Measurements from ENCODE around the gene LRRC57. TPM values are rescaled to one million over a fixed set of nuclear protein-coding genes. Genes with fewer than 3 reads are reported as not detected.

The LRRC57 gene
- total RNA-seq, 1 experiment from 2014 or later, result 10.8 TPM

- DNase-seq (ENCODE audit: low spot score), result no peak
Observed at GRCh38 chr15:42549741-42550392, 1.3 kb upstream of the LRRC57 start.

DNA sequence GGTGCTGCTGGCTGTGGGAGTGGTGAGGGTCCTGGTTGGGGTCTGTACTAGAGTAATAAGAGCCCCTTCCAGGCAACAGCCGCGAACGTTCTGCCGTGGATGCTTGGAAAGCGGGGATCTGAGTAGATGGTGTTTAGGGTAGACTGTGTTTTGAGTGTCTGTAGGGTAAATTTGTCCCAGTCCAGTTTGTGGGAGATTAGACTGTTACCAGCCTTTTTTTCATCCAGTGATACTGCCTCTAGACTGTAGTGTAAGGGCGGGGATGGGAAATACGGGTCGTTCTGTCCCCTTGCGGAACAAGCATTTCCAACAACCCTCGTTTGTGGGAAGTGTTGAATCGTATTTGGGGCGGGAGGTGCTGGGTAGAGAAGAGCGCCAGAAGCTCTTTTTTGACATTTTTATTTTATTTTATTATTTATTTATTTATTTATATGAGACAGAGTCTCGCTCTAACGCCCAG lies 469 bp upstream of the LRRC57 start:
- peak; percentile 79 for DNase-seq (ENCODE audit: low spot score)

- no peak for DNase-seq (ENCODE audit: low spot score)
Observed at GRCh38 chr15:42547918-42548248, 710 bp downstream of the LRRC57 start.

GRCh38 chr15:42544853-42545629 lies 3.6 kb downstream of the LRRC57 start:
- DNase-seq (ENCODE audit: low spot score), result no peak

DNA sequence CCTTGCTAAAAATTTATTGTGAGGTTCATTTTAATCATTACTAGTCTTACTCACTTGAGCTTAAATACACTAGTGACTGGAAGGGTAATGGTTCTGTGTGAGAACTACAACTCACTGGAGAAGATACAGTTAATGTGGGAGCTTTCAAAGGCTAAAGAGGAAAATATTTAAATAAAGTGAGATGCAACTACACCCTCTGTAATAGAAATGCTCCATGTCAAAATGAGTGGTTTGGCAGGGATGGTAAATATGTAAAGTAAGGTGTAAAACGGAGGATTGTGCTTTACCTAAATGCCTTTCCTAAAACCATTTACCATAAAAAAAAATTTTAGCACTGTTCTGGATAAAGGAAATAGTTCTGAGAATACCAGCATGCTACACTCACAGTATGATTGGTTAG lies 15.3 kb downstream of the LRRC57 start:
- DNase-seq (ENCODE audit: low spot score), result no peak

GRCh38 chr15:42528970-42529369 lies 19.6 kb downstream of the LRRC57 start:
- DNase-seq (ENCODE audit: low spot score), result no peak

DNA sequence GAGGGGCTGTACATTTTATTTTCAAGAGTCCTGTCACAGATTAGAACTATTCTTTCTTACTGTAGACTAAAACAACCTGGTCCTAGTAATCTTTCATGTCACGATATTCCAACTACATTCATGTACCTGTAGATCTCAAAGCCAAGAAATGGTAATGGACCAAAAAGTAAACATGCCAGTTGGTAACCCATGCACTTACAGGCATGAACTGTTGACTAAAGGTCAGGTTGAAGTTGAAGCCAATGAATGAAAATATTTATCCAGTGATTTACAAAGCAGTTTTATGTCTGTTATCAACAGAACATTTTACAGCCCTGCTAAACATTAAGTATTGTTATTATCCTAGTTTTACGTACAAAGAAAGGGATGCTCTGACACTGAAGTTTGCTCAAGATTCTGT lies 25.3 kb downstream of the LRRC57 start:
- DNase-seq (ENCODE audit: low spot score), result no peak

- no peak for DNase-seq (ENCODE audit: low spot score)
Observed at GRCh38 chr15:42511007-42511391, 37.6 kb downstream of the LRRC57 start.

DNA sequence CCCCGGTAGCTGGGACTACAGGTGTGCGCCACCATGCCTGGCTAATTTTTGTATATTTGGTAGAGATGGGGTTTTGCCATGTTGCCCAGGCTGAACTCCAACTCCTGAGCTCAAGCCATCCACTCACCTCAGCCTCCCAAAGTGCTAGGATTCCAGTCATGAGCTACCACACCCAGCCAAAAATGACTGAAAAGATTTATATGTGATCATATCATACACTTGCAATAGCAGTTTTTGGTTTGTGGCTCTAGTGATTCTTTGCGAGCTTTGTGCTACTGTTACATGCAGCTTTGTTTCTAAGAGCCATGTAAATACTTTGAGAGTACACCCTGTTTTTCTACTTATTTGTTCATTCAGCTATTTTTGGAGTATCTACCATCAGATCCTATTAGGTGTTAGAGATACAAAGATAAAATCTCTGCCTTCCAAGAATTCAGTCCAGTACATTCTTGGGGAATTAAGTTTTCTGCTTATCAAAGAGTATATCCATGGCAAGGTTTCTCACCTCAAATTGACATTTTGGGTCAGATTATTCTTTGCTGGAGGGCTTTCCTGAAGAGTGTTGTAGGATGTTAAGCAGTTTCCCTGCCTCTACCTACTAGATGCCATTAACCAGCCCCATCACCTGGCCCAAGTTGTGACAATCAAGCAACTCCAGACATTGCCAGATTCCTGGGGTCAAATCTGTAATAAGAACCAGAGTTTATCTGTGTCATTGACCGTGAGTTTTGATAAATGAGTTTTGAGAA lies 38.2 kb downstream of the LRRC57 start:
- no peak for DNase-seq (ENCODE audit: low spot score)

DNA sequence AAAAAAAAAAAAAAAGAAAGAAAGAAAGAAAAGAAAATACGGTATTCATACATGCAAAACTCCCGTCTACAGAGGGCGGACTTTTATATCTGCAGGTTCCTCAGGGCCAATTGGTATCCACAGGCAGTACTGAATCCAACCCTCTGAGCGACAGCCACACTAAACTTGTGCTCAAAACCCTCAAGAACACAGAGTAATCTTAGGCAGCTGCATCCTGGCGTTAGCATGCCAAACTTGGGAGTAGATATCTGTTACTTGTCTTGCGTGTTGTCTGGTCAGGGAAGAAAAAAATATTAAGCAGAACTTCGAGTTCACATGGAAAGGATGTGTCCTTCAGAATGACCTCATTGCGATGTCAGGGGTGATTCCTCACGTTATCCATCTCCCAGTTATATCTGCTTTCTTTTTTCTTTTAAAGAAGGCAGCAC lies 40.3 kb downstream of the LRRC57 start:
- DNase-seq (ENCODE audit: low spot score), result no peak

DNA sequence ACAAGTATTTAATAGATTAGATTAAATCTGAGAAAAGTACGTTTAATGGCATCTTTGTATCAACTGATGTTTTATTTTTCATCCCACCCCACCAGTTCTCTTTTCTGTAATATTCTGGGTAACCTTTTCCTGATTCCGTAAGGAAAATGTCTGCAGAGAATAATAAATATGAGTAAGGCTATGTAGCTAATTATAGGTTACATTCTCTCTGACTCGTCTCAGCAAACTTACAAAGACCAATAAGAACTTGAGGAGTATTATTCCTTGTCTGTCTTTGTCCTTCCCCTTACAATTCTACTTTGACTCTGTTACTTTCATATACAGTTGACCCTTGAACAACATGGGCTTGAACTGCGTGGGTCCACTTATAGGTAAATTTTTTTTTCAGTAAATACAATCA lies 41.1 kb downstream of the LRRC57 start:
- no peak for DNase-seq (ENCODE audit: low spot score)

DNA sequence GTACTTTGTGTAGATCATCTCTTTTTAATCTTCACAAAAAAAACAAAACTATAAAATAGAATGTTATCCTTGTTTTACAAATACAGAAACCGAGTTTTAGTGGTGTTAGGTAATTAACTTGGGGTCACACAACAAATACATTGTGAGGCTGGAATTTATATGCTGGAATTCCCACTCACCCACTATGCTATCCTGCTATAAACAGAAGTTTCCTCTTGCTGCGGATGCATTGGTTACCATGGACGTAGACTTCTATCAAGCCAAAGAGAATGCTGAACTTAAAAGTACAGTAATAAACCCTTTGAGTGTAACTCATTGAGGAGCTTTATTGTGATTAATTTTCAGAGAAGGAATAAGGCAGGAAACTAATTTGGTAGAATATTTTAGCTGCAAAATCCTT lies 44.0 kb downstream of the LRRC57 start:
- no peak for DNase-seq (ENCODE audit: low spot score)

DNA sequence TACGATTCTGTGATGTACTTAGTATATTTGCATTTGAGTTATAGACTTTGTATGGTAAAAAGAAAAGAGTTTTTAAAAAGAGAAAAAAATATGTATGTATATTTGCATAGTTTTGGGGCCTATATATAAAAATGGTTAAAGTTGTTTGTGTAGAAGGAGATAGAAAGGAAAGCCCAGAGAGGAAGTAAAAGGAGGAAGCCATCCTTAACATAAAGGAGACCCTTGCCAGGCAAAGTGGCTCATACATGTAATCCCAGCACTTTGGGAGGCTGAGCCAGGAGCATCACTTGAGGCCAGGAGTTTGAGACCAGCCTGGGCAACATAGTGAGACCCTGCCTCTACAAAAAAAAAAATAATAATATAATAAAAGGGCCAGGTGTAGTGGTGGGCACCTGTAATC lies 44.8 kb downstream of the LRRC57 start:
- no peak for DNase-seq (ENCODE audit: low spot score)

- DNase-seq (ENCODE audit: low spot score), result no peak
Observed at GRCh38 chr15:42502477-42502876, 46.1 kb downstream of the LRRC57 start.

- DNase-seq (ENCODE audit: low spot score), result no peak
Observed at GRCh38 chr15:42499858-42500609, 48.6 kb downstream of the LRRC57 start.

GRCh38 chr15:42498212-42499068 lies 50.2 kb downstream of the LRRC57 start:
- no peak for DNase-seq (ENCODE audit: low spot score)

GRCh38 chr15:42495361-42496212 lies 53.0 kb downstream of the LRRC57 start, which contains the start of gene SNAP23:
TSS of gene SNAP23 (plus strand) at chr15:42495634. CDS start at chr15:42511847, 16,213 bp downstream.
- DNase-seq (ENCODE audit: low spot score), result peak; percentile 96

- DNase-seq (ENCODE audit: low spot score), result peak; percentile 77
Observed at GRCh38 chr15:42494998-42495360, 53.6 kb downstream of the LRRC57 start.

DNA sequence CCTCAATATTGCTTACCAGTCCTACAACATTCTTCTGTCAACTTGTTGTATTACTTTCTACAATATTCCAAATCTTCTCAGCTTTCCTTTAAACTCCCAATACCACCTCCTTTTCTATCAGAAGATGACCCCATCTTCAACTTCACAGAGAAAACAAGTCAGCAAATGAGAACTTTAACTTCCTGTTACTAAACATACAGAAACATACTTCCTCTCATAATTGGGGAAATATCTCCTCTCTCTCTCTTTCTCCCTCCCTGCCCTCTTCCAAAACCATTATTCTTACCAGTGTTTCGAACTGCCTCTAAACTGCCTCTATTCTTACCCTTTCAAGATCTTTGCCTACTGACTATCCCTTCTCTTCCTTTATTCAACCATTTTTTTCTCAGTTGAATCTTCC lies 54.9 kb downstream of the LRRC57 start:
- no peak for DNase-seq (ENCODE audit: low spot score)
